ENCODE results near the gene TNFRSF4.
A peak's percentile ranks its signal among the peaks of the same experiment; 100 is the strongest.

The TNFRSF4 gene

DNA sequence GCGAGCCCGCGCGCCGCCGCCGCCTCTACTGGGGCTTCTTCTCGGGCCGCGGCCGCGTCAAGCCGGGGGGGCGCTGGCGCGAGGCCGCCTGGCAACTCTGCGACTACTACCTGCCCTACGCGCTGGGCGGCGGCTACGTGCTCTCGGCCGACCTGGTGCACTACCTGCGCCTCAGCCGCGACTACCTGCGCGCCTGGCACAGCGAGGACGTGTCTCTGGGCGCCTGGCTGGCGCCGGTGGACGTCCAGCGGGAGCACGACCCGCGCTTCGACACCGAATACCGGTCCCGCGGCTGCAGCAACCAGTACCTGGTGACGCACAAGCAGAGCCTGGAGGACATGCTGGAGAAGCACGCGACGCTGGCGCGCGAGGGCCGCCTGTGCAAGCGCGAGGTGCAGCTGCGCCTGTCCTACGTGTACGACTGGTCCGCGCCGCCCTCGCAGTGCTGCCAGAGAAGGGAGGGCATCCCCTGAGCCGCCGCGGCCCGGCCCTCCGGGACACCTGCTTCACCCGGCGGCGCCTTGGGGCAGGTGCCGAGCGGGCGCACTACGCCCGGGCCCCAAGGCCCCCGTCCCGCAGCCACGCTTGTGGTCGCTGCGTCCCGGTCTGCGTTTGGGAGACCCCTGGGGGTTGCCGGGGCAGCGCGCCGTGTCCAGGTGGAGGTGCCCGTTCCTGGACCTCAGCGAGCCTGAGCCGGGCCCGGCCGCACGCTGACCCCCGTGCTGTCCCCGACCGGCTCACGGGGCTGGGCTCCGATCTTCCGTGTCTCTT lies 19.0 kb upstream of the TNFRSF4 start:
- no peak for DNase-seq (ENCODE audit: low read depth)

DNA sequence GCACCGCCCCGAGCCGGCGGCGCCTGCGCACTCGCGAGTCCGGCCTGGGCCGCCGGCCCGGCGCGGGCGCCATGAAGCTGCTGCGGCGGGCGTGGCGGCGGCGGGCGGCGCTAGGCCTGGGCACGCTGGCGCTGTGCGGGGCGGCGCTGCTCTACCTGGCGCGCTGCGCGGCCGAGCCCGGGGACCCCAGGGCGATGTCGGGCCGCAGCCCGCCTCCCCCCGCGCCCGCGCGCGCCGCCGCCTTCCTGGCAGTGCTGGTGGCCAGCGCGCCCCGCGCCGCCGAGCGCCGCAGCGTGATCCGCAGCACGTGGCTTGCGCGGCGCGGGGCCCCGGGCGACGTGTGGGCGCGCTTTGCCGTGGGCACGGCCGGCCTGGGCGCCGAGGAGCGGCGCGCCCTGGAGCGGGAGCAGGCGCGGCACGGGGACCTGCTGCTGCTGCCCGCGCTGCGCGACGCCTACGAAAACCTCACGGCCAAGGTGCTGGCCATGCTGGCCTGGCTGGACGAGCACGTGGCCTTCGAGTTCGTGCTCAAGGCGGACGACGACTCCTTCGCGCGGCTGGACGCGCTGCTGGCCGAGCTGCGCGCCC lies 18.3 kb upstream of the TNFRSF4 start, which contains the start of gene B3GALT6:
B3GALT6 (plus strand) TSS at position 30 of the 588 bp plus-strand sequence; CDS start at position 72, 42 bp downstream.
- no peak for DNase-seq (ENCODE audit: low read depth)

DNA sequence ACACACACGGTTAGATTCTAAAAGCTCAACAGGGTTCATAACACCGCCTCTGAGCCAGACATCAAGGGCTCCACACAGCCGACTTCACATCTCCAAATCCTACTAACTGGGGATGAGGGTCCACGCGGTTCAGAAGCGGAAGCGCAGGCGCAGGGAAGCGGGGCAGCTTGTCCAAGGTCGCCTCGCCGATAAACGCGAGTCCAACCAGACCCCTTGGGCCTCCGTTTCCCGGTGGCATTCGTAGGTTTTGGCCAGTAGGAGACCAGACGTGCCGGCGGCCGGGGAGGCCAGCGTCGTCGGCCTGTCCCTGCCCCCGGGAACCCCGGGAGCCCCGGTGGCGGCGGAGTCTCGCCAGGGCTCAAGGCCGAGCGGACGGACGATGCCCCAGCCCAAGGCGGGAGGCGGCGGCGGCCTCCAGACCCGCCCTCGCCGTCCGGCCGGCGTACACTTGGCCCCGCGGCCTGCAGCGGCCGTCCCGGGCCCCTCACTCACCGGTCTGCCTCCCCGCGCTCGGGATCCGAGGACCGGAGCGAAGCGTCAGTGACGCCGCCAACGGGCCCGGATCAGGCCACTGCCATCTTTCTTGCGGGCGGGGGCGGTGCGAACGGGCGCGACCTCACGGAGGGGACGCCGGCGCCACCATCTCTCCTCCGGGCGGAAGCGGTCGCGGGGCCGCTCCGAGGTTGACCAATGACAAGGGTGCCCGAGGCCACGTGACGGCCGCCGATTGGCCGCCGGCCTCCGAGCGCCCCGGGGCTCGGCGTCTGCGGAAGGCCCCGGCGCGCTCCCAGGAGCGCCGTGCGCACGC lies 17.7 kb upstream of the TNFRSF4 start, which contains the start of gene SDF4:
SDF4 (minus strand) TSS at position 602 of the 808 bp plus-strand sequence. CDS start 3,229 bp downstream, outside the sequence.
- peak; percentile 95 for DNase-seq (ENCODE audit: low read depth)

DNA sequence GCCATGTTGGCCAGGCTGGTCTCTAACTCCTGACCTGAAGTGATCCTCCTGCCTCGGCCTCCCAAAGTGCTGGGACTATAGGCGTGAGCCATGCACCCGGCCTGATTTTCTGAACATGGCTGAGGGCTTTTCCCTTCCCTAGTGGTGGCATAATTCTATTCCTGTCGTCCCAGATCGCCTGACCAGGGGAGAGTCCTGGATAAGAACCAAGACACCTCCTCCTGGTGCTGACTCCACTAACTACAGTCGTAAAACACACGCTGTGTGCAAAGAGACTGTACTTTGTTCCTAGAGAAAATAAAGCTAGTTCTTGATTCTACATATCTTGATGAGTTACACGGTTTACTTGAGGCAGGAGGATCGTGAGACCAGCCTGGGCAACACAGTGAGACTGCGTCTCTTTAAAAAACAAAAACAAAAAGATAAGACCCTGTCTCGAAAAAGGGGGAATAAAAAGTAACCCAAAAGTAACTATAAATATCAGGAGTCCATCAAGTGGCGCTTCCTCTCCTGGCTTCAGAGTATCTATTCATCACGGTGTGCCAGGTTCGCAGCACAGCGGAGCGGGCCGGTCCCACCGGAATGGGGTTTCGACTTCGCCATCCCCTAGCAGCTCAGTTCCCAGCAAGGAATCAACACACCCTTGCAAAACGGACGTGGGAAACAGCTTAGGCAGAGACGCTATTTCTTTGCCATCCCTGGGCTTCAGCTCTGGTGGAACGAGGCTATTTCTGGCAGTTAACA lies 16.9 kb upstream of the TNFRSF4 start:
- DNase-seq (ENCODE audit: low read depth) = no peak

DNA sequence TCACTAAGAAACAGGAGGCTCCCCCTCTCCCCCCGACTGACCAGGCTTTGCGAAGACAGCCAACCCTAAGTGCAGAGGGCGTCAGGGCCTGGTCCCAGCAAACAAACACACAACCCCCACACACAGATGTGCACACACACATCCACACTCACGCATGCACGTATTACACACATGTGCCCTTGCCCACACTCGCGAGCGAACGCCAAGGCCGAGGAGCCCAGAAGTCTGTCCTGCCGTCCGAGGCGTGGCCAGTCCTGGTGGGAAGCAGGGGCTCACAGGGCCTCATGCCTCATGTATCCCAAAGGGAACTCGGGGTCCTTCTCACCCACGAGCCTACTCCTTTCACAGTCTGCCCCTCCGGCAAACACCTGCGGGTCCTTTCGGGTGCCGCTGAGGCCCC lies 15.8 kb upstream of the TNFRSF4 start:
- no peak for DNase-seq (ENCODE audit: low read depth)

DNA sequence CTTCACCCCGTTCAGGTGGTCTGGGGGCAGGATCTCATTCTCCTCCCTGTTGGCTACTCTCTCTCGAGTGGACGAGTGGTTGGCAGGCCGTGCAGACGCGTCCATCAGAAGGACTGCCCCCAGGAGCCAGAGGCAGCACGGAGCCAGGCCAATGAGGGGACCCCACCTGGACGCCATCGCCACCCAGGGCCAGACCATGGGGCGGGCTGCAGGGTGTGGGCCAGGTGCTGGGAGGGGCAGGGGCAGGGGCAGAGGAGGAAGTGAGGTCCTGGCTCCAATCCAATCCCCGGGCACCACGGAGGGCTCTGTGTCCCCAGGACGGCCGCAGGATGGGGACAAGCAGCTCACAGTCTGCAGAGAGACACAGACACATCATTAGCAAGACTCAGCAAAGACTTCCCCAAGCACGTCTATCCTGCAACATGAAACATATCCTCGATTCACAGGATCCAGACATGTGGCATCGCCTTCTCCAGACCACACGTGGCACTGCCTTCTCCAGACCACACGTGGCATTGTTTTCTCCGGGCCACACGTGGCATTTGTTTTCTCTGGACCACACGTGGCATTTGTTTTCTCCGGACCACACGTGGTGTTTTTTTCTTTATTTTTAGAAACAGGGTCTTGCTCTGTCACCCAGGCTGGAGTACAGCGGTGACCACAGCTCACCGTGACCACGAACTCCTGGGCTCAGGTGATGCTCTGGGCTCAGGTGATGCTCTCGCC lies 14.8 kb upstream of the TNFRSF4 start:
- DNase-seq (ENCODE audit: low read depth) = no peak

DNA sequence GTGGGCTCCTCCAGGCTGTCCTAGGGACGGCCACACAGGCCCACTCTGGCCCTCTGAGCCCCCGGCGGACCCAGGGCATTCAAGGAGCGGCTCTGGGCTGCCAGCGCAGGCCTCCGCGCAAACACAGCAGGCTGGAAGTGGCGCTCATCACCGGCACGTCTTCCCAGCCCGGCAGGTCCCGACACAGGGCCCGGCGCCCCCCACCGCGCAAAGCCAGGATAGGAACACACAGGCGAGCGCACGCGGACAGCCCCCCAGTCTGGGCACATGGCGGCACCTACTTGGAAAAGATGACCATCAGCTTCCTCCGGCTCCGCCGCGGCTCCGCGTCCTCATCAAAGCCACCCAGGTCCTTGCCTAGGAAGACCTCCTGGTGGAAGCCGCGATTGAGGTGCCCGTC lies 14.2 kb upstream of the TNFRSF4 start:
- no peak for DNase-seq (ENCODE audit: low read depth)

DNA sequence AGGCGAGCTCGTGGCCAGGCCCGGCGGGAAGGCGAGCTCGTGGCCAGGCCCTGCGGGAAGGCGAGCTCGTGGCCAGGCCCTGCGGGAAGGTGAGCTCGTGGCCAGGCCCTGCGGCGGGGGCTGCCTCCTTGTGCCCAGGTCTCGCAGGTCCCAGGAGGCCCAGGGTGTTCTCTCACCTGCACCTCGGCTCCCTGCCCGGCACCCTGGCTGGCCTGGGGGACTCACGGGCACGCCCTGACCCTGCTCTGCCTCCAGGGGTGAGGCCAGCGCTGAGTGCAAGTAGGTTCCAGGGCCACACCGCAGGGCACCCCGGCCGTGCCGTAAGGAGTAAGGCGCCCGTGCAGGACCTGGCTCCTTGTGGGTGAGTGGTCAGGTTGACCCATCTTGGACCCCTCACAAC lies 13.4 kb upstream of the TNFRSF4 start:
- no peak for DNase-seq (ENCODE audit: low read depth)

DNA sequence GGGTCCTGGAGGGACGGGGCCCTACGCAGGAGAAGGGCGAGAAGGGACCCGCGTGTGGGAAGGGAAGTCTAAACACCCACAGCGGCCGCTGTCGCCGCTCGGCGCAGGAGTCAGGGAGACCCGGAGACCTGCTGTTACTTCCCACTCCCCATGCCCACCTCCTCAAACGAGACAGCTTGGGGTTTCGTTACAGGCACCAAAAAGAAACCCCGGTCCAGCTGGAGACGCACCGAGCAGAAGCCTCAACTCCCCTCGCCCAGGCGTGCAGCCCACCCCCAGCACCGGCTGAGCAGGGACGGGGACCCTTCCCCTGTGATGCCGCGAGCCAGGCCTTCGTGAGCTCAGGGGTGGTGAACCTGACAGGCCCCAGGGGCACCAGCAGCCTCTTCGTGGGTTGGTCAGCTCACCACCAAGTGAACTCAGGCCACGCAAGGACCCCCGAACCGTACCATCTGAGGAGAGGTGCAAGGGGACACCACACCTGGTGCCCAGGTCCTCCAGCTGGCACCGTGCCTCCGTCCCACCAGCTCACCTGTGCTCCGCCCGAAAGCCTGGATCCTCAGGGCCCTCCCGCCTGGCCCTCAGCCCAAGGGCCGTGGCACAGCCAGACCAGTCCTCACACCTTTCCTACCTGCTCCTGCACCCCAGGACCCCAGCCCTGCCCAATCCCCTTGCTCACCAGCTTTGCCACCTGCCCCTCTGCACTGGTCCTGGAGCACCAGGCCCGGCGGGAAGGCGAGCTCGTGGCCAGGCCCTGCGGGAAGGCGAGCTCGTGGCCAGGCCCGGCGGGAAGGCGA lies 12.8 kb upstream of the TNFRSF4 start:
- DNase-seq (ENCODE audit: low read depth) = no peak

DNA sequence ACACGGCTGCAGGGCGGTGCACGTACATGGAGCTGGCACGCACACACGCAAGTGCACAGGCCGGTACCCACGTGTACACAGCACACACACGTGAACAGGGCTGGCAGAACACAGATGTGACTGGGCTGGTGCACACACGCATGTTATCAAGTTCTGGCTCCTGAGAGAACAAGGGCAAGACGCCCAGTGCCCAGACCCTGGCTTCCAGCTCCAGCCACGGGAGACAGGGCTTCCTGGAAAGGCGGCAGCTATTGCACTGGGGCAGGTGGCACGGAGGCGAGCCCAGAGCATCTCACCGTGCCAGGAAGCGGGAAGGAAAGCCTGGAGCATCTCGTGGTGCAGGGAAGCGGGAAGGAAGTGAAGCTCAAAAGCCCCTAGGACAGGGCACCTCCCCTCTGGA lies 12.0 kb upstream of the TNFRSF4 start:
- no peak for DNase-seq (ENCODE audit: low read depth)

DNA sequence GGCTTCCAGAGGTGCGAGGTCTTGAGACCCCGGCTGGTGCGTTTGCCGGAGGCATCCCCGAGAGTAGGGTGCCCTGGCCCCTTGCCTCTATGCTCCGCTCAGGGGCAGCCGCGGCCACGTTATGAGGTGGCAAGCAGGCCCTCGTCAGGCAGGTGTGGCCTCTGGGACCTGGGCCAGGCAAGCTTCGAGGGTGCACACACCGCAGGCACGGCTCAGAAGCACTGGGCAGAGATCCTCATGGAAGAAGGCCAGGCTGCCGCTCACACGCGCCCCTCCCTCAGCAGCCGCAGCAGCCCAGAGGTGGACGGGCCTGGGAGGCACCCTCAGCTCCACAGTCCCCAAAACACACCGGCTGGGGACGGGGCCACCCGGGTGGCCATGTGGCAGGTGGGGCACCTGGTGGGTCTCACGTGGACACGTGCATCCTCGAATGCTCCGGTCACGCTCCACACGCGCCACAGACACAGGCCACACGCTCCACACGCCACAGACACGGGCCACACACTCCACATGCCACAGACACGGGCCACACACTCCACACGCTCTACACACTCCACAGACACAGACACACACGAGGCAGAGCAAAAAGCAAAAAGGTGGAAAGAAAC lies 11.4 kb upstream of the TNFRSF4 start:
- no peak for DNase-seq (ENCODE audit: low read depth)

DNA sequence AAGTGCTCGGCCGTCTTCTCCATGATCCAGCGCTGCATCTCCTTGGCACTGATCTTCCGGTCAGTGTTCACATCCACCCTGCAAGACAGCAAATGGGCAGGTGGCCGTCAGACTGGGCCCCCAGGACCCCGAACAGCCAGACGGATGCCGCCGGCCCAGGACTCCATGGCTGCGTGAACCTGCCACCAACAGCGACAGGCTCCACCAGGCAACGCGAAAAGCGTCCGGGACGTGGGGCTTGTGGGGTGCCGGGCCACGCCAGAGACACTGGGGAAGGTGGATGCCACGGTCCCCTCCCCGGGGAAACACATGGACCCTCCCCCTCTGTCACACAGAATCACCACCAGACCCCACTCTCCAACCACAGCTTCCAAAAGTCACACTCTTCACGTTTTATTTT lies 9.9 kb upstream of the TNFRSF4 start:
- DNase-seq (ENCODE audit: low read depth) = no peak

DNA sequence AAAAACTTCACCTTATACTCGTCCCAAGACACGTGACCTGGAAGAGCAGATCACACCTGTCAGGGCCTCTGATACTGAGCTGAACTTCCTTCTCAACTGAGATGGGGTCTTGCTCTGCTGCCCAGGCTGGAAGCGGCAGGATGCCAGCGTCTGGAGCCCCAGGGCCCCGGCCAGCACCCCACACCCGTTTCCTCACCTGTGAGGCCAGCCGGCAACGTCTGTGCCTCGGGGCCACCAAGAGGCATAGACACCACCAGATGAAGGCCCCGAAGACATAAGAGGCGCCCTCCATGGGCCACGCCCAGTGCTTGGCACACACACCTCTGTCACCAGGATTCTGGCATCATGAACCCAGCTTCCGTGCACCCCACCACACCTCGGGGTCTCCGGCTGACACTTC lies 9.4 kb upstream of the TNFRSF4 start:
- DNase-seq (ENCODE audit: low read depth) = no peak

DNA sequence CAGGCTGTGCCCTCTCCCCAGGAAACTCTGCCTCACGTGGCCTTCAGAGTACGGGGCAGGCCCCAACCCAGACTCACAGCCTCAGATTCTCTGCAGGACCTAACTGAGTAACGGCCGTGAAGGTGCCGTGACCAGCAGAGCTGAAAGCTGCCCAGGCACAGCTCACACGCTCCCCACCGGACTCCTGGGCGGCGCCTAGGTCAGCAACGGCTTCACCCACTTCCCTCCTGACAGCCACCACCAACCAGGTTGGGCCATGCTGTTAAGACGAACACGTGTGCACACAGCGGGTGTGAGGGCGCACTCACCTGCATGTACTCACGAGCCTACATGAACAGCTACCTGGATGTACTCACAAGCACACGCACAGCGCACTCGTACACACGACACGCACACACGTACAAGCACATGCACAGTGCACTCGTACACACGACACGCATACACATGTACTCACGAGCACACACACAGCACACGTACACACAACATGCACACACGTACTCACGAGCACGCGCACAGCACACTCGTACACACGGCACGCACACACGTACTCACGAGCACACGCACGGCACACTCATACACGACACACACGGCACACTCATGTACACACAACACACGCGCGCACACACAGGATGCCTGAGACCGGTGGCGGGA lies 8.7 kb upstream of the TNFRSF4 start:
- DNase-seq (ENCODE audit: low read depth) = no peak

DNA sequence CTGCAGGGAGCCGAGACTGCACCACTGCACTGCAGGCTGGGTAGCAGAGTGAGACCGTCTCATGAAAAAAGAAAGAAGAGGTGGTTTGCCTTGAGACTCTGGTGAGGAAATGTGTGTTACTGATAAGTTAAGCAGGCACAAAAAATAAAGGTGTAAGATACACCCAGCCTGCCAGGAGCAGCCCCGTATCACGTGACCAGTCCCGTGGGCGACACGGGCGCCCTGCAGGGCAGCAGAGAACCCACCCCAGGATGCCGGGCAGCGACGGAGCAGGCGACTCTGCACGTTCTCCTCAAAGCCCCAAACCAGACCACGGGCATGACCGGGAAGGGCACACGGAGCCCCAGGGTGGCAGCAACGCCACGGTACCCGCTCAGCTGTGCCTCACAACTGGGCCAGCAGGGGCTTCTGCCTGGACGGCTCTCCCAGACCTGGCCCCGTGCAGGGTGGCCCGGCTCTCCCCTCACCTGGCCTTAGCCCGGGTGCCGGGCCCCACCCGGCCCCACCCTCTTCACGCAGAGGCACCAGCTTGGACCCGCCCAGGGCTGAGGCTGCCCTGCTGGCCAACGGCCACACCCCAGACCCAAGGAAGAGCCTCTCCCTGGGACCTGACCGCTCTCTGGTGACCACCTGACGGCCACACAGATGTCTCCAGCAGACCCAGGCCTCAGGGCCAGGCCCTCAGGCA lies 8.1 kb upstream of the TNFRSF4 start:
- DNase-seq (ENCODE audit: low read depth) = no peak

DNA sequence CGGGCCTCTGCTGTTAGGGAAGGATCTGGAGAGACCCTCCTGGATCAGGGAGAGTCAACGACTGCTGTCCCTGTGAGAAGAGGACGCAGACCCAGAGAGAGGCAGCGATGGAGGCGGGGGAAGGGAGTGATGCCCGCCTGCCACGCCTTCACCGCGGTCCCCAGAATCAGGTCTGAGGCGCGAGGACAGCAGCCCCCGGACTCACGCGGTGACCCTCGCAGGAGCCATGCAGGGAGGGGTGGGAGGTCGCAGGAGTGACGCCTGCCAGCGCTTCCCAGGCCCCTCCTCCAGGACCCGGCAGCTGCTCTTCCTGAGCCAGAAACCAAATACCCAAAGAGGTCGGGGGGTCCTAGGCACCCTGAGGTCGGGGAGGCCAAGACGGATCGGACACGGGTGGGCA lies 6.2 kb upstream of the TNFRSF4 start:
- no peak for DNase-seq (ENCODE audit: low read depth)

DNA sequence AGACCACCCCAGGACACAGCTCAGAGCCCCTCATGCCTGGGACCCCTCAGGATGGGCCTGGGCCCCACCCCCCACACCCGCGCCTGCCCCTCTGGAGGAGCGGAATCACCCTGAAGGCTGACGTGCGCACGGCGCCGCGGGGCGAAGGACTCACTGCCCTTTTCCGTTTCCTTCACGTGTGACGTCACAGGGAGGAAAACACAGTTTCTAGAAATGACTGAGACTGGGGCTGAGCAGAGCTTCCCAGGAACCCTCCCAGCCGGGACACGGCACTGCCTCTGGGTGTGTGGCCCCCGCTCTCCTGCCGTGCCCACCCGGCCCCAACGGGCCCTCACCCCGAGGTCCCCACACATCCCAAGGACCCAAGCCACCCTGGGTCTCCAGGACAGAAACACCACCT lies 5.4 kb upstream of the TNFRSF4 start:
- no peak for DNase-seq (ENCODE audit: low read depth)

DNA sequence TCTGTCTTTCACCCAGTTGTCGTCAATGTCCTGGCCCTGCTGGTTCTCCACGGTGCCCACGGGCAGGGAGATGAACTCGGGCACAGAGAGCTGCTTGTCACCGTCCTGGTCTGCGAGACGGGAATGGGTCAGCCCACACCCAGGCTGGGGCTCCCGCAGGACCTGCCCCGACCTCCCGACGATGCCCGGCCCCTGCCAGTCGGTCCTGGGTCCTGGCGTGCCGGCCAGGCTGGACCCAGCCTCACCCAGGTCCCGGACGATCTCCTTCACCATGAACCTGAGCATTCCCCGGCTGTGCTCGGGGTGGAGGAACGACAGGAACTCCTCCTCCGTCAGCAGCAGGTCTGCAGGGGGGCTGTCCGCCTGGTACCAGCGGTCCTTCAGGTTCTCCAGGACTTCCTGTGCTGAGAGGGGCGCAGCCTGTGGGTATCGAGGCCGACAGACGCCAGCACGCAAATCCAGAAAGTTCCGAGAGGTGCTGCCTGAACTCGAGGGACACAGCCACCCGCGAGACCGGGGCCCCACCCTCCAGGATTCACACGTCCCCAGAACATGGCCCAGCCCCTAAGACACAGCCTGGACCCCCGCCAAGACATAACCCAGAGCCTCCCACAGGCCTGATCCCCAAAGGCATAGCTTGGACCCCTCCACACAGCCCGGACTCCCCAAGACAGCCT lies 4.7 kb upstream of the TNFRSF4 start:
- no peak for DNase-seq (ENCODE audit: low read depth)

All from activated T-cell treated with anti-CD3 and anti-CD28 coated beads for 1 hour (primary cell).